HG03432 (cell line): ENCODE data around the gene CLTCL1.
"Not testable (repeated sequence)": the region's sequence is repeated elsewhere in the genome, so short reads cannot be mapped to it uniquely, and the experiment has no call there.

Experiments
- ATAC-seq: cut with Tn5 transposase; IDR thresholded peaks from one replicate; pipeline ENCODE4 v1.9.1; 2021; ENCODE audit warnings: mild to moderate bottlenecking, moderate library complexity; ENCODE audit not compliant: unreplicated experiment

CLTCL1 gene

DNA sequence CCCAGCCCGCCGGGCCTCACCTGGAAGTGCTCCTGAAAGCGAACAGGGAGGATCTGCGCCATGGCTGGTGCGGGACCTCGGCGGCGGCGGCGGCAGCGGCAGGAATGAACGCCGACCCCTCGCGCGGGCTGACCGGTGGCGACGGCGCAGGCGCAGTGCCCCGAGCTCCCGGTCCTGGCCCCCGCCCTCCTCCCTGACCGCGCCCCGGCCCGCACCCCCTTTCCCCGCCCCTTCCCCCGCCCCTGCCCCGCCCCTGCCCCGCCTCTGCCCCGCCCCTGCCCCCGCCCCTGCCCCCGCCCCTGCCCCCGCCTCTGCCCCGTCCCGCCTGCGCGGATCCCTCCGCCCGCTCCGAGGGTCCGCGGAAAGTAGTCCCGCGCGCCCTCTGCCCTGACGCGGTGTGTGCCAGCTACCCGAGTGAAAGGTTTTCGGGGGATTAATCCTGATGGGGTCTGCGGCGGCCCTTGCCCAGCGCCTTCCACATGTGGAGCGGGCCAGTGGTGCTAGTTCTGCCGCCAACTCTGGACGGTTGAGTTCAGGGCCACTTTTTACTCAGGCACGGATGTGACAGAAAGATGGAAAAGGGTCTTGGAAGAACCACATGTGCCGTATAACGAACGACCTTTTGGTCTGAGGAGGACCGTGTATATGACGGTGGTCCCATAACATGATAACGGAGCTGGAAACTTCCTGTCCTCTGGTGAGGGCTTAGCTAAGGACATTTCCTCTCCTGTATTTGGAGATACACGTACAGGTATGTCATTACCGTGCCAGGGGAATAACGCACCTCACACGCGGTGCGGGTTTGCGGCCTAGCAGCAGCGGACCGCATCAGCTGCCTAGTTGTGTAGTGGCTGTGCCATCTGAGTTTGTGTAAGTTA lies at the start of gene CLTCL1:
TSS of gene CLTCL1 (minus strand) at position 140 of the 878 bp plus-strand sequence. CDS start at position 62, 78 bp downstream.
- peak; percentile 59 for ATAC-seq

DNA sequence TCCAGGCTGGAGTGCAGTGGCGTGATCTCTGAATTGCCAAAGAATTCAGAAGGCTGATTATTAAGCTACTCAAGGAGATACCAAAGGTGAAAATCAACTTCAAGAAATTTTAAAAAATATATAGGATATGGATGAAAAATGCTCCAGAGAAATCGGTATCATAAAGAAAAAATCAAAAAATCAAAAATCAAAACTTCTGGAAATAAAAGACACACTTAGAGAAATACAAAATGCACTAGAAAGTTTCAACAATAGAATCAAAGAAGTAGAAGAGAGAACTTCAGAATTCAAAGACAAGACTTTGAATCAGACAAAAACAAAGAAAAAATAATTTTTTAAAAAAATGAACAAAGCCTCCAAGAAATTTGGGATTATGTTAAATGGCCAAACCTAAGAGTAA lies 45.6 kb upstream of the CLTCL1 start:
- ATAC-seq = no peak

- no peak for ATAC-seq
These were observed 44.9 kb upstream of the CLTCL1 start for GRCh38 chr22:19336133-19337075.

GRCh38 chr22:19331975-19332374 lies 40.5 kb upstream of the CLTCL1 start:
- no peak for ATAC-seq

- ATAC-seq = no peak
These were observed 40.0 kb upstream of the CLTCL1 start for GRCh38 chr22:19331474-19331873.

GRCh38 chr22:19330865-19331418 lies 39.4 kb upstream of the CLTCL1 start:
- ATAC-seq = no peak

- ATAC-seq = not testable (repeated sequence)
These were observed 38.7 kb upstream of the CLTCL1 start for GRCh38 chr22:19330205-19330604.

DNA sequence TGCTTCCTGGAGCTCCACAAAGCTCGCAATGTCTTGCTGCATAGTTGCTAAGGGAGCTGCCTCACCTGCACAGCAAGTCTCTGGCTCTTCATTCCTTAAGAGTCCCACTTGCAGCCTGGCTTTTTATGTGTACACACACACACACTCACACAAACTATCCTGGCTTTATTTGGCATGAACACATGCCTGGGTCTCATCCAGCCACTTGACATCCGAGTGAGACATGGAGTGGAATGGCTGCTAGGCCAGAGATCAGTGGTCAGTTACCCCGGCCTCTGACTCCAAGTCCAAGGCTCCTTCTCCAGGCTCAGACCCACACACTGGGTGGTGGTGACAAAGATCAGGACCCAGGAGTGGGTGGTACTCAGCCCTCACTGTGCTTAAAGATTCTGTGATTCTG lies 37.9 kb upstream of the CLTCL1 start:
- no peak for ATAC-seq

- ATAC-seq = no peak
These were observed 33.9 kb upstream of the CLTCL1 start for GRCh38 chr22:19325296-19325948.

DNA sequence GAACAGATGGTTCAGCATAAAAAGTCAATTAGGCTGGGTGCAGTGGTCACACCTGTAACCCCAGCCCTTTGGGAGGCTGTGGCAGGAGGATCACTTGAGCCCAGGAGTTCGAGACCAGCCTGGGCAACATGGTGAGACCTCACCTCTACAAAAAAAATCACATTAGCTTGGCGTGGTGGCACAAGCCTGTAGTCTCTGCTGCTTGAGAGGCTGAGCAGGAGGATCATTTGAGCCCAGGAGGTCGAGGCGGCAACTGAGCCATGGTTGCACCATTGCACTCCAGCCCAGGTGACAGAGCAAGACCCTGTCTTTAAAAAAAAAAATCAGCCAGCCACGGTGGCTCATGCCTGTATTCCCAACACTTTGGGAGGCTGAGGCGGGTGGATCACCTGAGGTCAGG lies 31.9 kb upstream of the CLTCL1 start:
- not testable (repeated sequence) for ATAC-seq

DNA sequence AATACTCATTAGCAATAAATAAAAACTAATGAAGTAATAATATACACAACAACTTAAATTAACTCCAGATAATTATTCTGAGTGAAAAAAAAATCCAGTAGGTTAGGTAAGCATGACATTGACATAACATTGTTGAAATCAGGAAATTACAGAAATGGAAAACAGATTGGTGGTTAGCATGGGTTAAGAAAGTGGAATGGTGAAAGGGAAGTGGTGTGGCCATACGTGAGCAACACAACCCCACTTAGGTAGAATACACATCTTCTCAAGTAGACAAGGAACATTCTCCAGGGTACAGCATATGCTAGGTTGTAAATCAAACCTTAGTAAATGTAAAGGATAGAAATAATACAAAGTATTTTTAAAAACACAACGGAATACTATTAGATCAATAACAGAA lies 30.2 kb upstream of the CLTCL1 start:
- ATAC-seq = no peak

GRCh38 chr22:19320136-19320535 lies 28.6 kb upstream of the CLTCL1 start:
- not testable (repeated sequence) for ATAC-seq

DNA sequence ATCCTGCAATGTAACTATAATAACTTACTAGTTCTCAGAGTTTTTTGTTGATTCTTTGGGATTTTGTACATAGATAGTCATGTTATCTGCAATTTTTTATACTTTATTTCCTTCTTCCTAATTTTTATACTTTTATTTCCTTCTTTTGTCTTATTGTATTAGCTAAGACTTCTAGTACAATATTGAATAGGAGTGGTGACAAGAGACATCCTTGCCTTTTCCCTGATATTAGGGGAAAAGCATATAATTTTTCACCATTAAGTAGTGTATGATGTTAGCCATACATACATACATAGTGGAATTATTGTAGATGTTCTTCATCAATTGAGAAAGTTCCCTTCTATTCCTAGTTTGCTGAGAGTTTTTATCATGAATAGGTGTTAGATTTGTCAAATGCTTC lies 27.8 kb upstream of the CLTCL1 start:
- ATAC-seq = no peak

DNA sequence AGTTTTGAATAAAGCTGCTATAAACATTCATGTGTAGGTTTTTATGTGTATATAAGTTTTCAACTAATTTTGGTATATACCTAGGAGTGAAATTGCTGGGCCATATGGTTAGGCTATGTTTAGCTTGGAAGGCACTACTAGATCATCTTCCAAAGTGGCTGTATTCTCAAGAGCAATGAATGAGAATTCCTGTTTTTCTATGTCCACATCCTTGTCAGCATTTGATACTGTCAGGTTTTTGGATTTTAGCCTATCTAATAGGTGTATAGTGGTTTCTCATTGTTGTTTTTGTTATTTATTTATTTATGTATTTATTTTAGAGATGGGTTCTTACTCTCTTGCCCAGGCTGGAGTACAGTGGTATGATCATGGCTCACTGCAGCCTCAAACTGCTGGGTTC lies 26.3 kb upstream of the CLTCL1 start:
- no peak for ATAC-seq

DNA sequence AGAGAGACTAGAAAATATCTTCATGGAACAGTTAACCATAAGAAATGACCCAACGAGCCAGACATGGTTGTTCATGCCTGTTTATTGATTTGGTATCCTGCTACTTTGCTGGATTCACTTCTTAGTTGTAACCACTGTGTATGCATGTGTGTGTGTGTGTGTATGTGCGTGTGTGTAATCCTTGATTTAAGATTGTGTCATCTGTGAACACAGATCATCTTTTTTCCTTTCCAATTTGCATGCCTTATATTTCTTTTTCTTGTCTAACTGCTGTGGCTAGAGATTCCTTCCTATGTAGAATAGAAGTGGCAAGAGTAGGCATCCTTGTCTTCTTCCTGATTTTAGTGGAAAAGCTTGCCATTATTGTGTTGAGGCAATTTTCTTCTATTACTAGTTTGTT lies 16.4 kb upstream of the CLTCL1 start:
- ATAC-seq = no peak

GRCh38 chr22:19306535-19306934 lies 15.0 kb upstream of the CLTCL1 start:
- ATAC-seq = not testable (repeated sequence)

DNA sequence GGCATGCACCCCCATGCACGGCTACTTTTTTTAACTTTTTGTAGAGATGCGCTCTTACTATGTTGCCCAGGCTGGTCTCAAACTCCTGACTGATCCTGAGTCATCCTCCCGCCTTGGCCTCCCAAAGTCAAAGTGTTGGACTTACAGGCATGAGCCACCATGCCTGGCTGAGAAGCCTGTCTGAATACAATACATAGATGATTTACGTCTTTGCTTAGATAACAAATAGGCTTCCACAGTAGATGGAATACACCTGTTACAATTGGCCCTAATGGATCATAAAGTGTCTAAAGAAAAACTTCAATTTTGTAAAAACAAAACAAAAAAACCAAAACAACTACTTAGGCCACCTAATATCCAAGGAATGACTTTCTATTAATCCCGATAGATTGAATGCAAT lies 13.0 kb upstream of the CLTCL1 start:
- ATAC-seq = no peak

DNA sequence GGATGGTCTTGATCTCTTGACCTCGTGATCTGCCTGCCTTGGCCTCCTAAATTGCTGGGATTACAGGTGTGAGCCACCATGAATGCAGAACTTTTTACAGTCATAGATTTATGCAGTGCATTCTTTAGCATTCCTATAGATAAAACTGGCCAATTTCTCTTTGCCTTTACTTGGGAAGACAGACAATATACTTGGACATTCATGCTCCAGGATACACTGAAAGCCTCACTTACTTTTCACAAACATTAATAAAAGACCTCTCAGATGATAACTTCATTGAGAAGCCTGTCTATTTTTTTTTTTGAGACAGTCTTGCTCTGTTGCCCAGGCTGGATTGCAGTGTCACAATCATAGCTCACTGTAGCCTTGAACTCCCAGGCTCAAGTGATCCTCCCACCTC lies 12.3 kb upstream of the CLTCL1 start:
- no peak for ATAC-seq

GRCh38 chr22:19295733-19296132 lies 4.2 kb upstream of the CLTCL1 start:
- no peak for ATAC-seq

DNA sequence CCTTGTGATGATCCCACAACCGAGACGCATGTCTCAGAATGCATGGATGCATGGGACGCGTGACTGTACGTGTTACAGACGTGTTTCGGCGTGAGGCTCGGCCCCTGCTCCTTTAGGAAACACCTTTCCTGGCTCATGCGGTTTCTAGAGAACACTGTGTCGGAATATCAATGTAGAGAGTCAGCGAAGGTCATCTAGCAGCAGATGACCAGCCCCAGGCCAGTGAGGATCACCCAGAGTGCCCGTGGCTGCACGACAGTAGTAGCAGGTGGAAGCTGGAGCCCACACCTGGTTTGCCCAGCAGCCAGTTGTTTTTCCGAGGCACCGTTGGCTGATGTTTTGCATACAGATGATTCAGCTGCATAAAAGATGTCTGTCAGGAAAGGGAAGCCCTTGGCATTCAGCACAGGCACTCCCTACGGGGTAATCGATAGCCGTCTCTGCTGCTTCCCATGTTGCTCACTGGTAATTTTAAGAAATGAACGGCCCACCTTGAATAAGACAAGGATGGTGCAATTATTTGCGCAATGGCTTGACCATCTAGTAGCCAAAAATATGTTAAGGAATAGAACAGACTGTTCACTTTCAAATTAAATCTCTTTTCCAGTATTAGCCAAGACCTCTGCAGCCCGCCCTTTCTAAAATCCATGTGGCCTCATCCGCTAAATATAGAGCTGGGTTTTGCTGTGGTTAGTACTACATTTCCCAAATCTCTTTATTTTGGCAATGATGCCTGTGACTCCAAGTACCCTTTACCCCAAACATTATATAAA lies 1.1 kb upstream of the CLTCL1 start:
- peak; percentile 4 for ATAC-seq
